Smooth muscle cell (in vitro differentiated cells): Measurements from ENCODE around the gene ZBTB16. TPM values are rescaled to one million over a fixed set of nuclear protein-coding genes. Genes with fewer than 3 reads are reported as not detected.

Source experiments
- DNase-seq: peaks from one replicate; lab custom pipeline; 2025; ENCODE audit not compliant: unreplicated experiment; lab: John Stamatoyannopoulos, UW
- H2AFZ ChIP-seq: fragments of 200-600 bp; sonication (generic); 2 replicates; pipeline ENCODE4 v1.6.0; 2016; ENCODE audit warnings: antibody characterized with exemption, low read depth, mild to moderate bottlenecking
- H3F3A ChIP-seq: fragments of 200-600 bp; sonication (generic); 2 replicates; pipeline ENCODE4 v1.6.0; 2017; ENCODE audit warnings: antibody characterized with exemption, low read depth
- H3K27ac ChIP-seq: fragments of 200-600 bp; sonication (generic); 2 replicates; pipeline ENCODE4 v1.5.1; 2016; ENCODE audit warnings: low read depth, mild to moderate bottlenecking
- H3K27me3 ChIP-seq: fragments of 200-600 bp; sonication (generic); 2 replicates; pipeline ENCODE4 v1.6.1; 2016; ENCODE audit warnings: low read depth, mild to moderate bottlenecking
- H3K36me3 ChIP-seq: fragments of 200-600 bp; sonication (generic); 2 replicates; pipeline ENCODE4 v1.5.1; 2016; ENCODE audit warnings: low read depth
- H3K4me1 ChIP-seq: fragments of 200-600 bp; sonication (generic); 2 replicates; pipeline ENCODE4 v1.5.1; 2016; ENCODE audit warnings: low read depth
- H3K4me2 ChIP-seq: fragments of 200-600 bp; sonication (generic); 2 replicates; pipeline ENCODE4 v1.6.0; 2016; ENCODE audit warnings: mild to moderate bottlenecking
- H3K4me3 ChIP-seq: fragments of 200-600 bp; sonication (generic); 2 replicates; pipeline ENCODE4 v1.5.1; 2016; ENCODE audit warnings: mild to moderate bottlenecking
- H3K79me2 ChIP-seq: fragments of 200-600 bp; sonication (generic); 2 replicates; pipeline ENCODE4 v1.6.0; 2016; ENCODE audit warnings: low read depth, mild to moderate bottlenecking
- H3K9ac ChIP-seq: fragments of 200-600 bp; sonication (generic); 2 replicates; pipeline ENCODE4 v1.6.0; 2016; ENCODE audit warnings: low read depth
- H3K9me3 ChIP-seq: fragments of 200-600 bp; sonication (generic); replicated peaks from 2 replicates; pipeline ENCODE4 v1.5.1; 2016; ENCODE audit warnings: low read depth
- H4K20me1 ChIP-seq: fragments of 200-600 bp; sonication (generic); 2 replicates; pipeline ENCODE4 v1.6.0; 2016; ENCODE audit warnings: low read depth
- WGBS: methylation state at CpG from one replicate; pipeline ENCODE4 v1.1.7; 2016; ENCODE audit warnings: low lambda C conversion rate; 5-methylcytosine and 5-hydroxymethylcytosine counted together
- polyA plus RNA-seq: library from polyadenylated mRNA; unstranded; fragments of >200 nt; fragmentation: Nextera tagmentation; extraction: Ambion mirVana; gene quantifications from 2 replicates; pipeline ENCODE4 v1.2.1, GENCODE V29; 2016
- total RNA-seq: library from RNA; depleted of rRNA; stranded (reverse); fragments of >200 nt; gene quantifications from 2 replicates; pipeline ENCODE4 v1.2.3, GENCODE V29; 2014
- TF ChIP-seq, protein P1 (sequence below): fragments of 200-600 bp; sonication (generic); IDR thresholded peaks from 2 replicates; pipeline ENCODE4 v1.5.1; 2017; ENCODE audit warnings: borderline replicate concordance, mild to moderate bottlenecking, antibody characterized with exemption; ENCODE audit not compliant: insufficient read depth, poor library complexity, severe bottlenecking

The ZBTB16 gene
- total and polyA plus RNA-seq, 2 experiments from 2014 or later = not detected

DNA sequence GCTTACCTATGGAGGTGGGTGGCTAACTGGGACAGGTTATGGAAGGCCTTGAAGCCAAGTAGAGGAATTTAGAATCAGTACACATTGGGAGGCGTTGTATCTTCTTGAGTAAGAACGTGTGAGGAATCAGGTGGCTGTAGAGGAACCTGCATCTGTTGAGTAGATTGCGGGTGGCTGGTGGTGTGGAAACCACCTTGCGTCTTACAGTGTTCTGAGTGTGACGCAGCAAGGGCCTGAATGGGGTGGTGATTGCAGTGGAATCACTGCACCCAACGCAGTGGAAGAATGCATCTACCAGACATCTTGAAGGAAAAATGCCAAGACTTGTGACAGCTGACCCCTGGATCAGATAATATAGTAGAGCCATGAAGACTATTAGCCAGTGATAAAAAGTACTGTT lies 125.9 kb downstream of the ZBTB16 start:
- no peak overlapping the region for H3K9ac ChIP-seq
- DNase-seq = no peak
- no peaks in the 10 kb centered on the region for H3K36me3 ChIP-seq
- H3F3A ChIP-seq = no peaks in the 10 kb centered on the region
- no peak overlapping the region for H3K27ac ChIP-seq
- no peak overlapping the region for H3K4me3 ChIP-seq
- H3K79me2 ChIP-seq = no peaks in the 10 kb centered on the region
- WGBS = 91% methylated on average over 6 of the region's 6 CpGs
- no peaks in the 10 kb centered on the region for H3K4me1 ChIP-seq
- H2AFZ ChIP-seq = no peak overlapping the region
- H4K20me1 ChIP-seq = no peaks in the 10 kb centered on the region
- TF ChIP-seq, protein P1, sequence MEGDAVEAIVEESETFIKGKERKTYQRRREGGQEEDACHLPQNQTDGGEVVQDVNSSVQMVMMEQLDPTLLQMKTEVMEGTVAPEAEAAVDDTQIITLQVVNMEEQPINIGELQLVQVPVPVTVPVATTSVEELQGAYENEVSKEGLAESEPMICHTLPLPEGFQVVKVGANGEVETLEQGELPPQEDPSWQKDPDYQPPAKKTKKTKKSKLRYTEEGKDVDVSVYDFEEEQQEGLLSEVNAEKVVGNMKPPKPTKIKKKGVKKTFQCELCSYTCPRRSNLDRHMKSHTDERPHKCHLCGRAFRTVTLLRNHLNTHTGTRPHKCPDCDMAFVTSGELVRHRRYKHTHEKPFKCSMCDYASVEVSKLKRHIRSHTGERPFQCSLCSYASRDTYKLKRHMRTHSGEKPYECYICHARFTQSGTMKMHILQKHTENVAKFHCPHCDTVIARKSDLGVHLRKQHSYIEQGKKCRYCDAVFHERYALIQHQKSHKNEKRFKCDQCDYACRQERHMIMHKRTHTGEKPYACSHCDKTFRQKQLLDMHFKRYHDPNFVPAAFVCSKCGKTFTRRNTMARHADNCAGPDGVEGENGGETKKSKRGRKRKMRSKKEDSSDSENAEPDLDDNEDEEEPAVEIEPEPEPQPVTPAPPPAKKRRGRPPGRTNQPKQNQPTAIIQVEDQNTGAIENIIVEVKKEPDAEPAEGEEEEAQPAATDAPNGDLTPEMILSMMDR = no peak
- H3K27me3 ChIP-seq = peaks cover 39% of the 10 kb centered on the region
- no peak overlapping the region for H3K4me2 ChIP-seq
- H3K9me3 ChIP-seq = no peaks in the 10 kb centered on the region

DNA sequence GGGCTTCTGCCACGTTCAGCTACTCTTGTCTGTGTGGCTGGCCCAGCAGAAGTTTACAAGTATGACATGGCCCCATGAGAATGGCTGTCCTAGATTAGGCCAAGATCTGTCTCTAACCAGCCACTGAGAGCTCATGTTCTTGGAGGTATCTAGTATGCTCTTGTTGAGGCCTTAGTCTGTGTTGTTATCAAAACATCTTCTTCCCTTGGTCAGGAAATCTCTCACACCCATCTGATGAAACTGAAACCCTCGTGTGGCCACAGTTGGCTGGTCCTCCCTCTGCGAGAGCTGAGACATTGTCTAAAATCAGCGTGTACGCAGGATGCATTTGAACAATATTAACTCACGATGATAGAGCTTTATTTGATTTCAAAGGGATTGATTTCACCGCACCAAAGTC lies 127.7 kb downstream of the ZBTB16 start:
- Histone ChIP-seq H3K4me3 (no peak overlapping the region), H3F3A (no peaks in the 10 kb centered on the region), H3K79me2 (no peaks in the 10 kb centered on the region), H3K27ac (no peak overlapping the region), H3K36me3 (no peaks in the 10 kb centered on the region), H3K9ac (no peak overlapping the region), H3K4me1 (no peaks in the 10 kb centered on the region), H3K9me3 (no peaks in the 10 kb centered on the region), H2AFZ (no peak overlapping the region), H3K4me2 (no peak overlapping the region), H4K20me1 (no peaks in the 10 kb centered on the region), H3K27me3 (peaks cover 26% of the 10 kb centered on the region)
- DNase-seq = no peak
- TF ChIP-seq, protein P1 = no peak
- 86% methylated on average over 7 of the region's 7 CpGs for WGBS

DNA sequence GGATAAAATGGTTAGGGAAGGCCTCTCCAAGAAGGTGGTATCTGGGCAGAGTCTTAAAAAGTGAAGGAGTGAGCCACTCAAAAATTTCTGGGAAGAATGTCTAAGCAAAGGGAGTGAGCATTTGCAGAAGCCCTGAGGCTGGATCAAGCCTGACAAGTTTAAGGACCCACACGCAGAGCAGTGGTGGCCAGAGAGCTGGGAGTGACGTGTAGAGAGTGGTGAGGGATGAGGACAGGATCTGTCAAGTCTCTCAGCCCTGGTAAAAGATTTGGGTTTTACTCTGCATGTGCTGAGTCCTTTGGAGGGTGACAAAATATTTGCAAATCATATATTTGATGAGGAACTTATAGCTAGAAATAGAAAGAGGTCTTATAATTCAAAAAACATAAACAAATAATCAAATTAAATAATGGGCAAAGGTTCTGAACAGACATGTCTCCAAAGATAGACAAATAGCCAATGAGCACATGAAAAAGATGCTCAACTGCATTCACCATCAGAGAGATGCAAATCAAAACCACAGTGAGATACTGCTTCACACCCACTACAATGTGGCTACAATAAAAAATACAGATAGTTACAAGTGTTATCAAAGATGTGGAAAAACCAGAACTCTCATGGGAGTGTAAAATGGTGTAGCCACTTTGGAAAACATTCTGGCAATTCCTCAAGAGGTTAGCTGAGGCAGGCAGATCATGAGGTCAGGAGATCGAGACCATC lies 129.5 kb downstream of the ZBTB16 start:
- Histone ChIP-seq H3K4me3 (no peak overlapping the region), H3K9me3 (no peaks in the 10 kb centered on the region), H3K4me1 (no peaks in the 10 kb centered on the region), H3K79me2 (no peaks in the 10 kb centered on the region), H3K36me3 (no peaks in the 10 kb centered on the region), H3K9ac (no peak overlapping the region), H3F3A (no peaks in the 10 kb centered on the region), H4K20me1 (no peaks in the 10 kb centered on the region), H3K4me2 (no peak overlapping the region), H3K27me3 (peaks cover 18% of the 10 kb centered on the region), H3K27ac (no peak overlapping the region), H2AFZ (no peak overlapping the region)
- TF ChIP-seq, protein P1 = no peak
- WGBS = 52% methylated on average over 3 of the region's 3 CpGs
- no peak for DNase-seq

DNA sequence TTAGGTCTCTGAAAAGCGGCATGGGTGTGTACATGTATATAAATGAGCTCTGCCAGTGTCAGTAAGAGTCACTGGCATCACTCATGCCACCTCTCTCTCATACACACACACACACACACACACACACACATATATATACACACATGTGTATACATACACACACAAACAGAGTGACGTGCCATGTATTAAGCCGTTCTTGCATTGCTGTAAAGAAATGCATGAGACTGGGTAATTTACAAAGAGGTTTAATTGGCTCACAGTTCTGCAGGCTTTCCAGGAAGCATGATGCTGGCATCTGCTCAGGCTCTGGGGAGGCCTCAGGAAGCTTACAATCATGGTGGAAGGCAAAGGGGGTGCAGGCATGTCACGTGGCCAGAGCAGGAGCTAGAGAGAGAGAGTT lies 131.1 kb downstream of the ZBTB16 start:
- WGBS = 74% methylated on average over 4 of the region's 4 CpGs
- H3K4me1 ChIP-seq = no peaks in the 10 kb centered on the region
- H2AFZ ChIP-seq = no peak overlapping the region
- DNase-seq = no peak
- TF ChIP-seq, protein P1 = no peak
- H3K9ac ChIP-seq = no peak overlapping the region
- H3K4me3 ChIP-seq = no peak overlapping the region
- no peaks in the 10 kb centered on the region for H4K20me1 ChIP-seq
- no peak overlapping the region for H3K4me2 ChIP-seq
- H3K9me3 ChIP-seq = no peaks in the 10 kb centered on the region
- H3F3A ChIP-seq = no peaks in the 10 kb centered on the region
- peaks cover 17% of the 10 kb centered on the region for H3K27me3 ChIP-seq
- no peaks in the 10 kb centered on the region for H3K79me2 ChIP-seq
- H3K27ac ChIP-seq = no peak overlapping the region
- no peaks in the 10 kb centered on the region for H3K36me3 ChIP-seq
